Activated CD4-positive, alpha-beta T cell treated with anti-CD3 and anti-CD28 coated beads, Interleukin-2, amount 50 U/mL, for 16 hours (primary cell): ENCODE results near the gene KIDINS220.
"Not testable (repeated sequence)": the region's sequence is repeated elsewhere in the genome, so short reads cannot be mapped to it uniquely, and the experiment has no call there.

Experiments used
- DNase-seq: peaks from one replicate; pipeline ENCODE4 v3.0.0-alpha.2; 2020

Gene KIDINS220

DNA sequence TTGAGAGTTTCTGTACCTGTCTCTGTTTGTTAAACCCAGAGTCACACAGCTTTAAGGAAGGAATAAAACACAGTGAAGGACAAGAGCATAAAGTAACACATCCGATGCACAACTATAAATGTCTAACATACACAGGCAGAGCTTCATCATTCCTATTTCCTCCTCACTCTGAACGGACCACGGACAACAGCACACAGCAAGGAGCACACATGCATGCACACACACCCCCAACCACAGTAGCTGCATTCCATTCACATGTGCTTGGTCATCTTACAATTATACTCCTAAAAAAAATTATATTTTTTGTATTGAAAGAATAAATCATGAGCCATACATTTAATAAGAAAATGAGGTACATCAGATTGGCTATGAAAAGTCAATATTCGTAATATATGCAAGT, 97.3 kb downstream of the KIDINS220 start:
- no peak for DNase-seq

DNA sequence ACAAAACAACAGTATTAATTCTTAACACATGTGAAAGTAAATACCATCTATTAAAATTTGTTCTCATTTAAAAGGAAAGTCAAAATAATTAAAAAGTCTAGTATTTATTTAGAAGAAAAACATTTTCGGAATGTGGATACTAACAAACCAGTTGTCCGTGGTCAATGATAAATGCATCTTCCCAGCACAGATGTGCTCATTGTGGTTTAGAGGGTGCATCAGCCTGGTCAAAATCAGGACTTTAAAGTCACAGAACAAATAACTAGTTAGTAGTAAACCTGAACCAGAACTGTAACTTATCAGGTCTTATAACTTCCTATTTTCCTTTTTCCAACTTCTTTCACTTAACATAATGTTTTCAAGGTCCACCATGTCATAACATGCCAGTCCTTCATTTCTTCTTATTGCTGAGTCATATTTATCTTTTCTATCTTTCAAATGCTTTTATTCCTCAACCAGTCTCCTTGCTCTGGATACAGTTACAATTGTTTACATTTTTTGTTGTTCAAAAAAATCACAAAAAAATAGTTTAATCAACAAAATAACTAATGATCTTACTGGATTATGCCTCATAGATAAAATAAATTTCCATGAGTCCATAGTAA, 99.7 kb downstream of the KIDINS220 start:
- DNase-seq, result no peak

DNA sequence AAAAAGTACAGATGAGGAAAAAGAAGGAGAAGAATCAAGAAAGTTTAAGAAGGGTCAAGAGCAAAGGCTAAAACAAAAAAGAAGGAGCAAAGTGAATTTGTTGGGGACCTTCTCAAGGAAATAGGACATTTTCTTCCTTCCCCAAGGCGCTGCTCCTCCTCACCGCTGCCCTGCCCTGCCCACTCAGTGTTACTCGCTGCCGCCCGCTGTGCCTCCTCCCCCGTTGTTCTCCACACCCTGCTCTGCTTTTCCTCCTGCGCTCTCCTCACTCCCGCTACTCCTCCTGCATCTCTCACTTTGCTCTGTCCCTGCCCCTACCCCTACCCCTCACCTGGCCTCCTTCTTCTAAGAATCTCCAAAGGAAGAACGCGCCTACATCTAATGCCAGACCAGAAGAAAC, 104.8 kb downstream of the KIDINS220 start:
- no peak for DNase-seq

DNA sequence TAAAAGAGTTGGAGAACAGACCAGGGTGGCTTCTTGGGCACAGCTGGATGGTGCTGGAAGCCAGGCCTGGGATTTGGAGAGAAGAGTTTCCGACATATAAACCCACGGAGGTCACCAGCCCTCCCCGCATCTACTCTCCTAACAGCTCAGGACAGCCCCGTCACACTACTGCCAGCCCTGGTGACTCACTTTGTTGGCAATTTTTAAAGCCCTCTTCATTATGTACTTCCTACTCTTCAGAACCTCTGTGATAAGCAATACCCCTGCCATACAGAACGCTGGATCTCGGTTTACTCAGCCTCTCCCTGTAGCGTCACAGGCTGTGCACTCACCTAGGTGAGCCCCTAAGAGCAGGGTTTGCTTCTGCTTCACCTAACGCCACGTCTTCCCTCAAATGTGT, 107.5 kb downstream of the KIDINS220 start:
- no peak for DNase-seq

DNA sequence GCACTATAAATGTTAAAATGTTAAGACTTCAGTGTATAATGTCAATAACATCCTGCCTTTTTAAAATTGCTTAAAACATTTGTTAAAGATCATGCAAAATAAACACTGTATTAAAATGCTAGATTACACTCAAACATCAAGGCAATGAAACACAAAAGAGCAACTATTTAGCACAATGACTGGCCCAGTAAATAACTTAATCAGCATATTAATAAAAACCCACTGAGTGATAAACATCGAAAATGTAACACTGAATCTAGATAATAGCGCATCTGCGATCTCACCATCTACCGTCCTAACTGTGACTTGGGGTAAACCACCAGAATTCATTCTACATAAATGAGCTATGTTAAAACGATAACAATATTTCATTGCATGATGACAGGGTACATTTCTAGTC, 108.3 kb downstream of the KIDINS220 start:
- DNase-seq, result not testable (repeated sequence)

DNA sequence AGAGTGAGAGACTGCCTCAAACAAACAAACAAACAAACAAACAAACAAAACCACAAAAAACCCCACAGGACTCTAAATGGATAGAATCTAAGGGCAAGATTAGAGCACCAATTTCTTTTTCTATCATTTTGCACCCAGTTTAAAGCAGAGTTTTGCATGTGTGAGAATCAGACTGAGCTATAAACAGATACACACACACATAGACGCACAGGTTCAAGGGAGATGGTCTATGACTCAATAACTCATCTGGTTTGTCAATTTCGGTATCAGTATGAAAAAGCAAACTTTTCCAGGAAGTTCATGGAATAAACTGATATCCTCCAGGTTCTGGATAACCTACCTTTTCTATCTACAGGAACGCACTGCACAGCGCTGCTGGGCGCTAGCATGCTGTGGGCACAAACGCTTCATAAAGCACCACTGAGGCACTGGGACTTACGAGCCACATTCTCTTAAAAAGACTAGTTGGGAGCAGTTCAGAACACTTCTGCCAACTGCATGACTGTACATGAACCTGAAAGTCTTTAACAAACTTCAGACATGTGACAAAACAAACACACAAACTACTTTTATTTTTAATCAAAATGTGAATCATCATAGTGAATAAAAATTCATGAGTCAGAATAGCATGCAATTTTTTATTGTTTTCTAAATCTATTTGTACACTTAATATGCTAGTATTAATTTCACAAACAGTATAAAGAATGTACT, 109.0 kb downstream of the KIDINS220 start:
- DNase-seq, result no peak

DNA sequence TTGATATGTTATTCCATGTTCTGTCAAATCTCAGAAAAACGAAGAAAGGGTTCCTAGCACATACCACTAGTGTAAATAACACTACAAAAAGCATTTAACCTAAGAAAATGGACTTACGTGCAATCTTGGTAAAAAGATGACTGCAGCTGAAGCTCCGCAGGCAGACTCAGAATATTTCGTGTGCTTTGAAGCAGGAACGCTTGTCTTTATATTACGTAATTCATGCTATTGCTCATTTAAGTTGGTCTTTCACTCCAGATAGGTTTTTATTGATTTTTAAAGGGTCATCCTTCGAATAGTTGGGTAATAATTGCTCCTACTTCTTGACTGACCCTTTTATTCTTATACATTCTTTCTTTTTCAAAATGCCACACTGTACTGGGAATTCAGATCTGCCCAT, 111.6 kb downstream of the KIDINS220 start:
- no peak for DNase-seq

DNA sequence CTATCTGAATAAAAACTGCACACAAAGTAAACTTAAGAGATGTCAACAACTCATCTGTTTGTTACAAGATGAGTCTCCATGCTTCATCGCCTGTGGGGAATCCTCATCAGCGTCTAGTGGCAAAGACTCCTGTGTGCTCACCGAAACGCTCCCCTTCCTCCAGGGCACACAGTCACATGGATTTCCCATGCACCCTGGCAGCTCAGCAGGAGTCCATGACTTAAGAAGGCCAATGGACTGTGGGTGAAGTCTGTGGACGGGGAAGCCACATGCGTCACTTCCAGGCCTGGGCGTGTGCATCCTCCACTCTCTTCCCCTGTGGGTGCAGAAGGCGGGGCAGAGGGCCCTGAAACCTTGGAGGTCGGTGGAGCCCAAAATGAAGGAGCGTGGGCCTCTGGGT, 114.4 kb downstream of the KIDINS220 start:
- DNase-seq, result no peak

DNA sequence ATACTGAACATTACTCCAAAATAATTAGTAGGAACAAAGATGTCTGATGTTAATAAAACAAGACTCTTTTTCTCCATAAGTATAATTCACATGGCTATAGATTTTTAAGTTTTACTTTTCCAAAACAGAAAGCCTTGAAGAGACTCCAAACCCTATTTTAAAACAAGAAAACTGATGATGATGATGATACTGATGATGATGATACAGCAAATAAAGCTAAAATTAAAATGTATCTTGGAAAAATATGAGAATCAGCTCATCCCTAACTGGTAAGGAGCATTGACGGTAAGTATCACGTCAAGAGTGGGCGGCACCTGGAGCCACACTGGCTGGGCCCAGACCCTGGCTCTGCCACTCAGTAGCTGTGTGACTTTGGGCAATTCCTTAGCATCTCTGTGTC, 116.0 kb downstream of the KIDINS220 start:
- no peak for DNase-seq

DNA sequence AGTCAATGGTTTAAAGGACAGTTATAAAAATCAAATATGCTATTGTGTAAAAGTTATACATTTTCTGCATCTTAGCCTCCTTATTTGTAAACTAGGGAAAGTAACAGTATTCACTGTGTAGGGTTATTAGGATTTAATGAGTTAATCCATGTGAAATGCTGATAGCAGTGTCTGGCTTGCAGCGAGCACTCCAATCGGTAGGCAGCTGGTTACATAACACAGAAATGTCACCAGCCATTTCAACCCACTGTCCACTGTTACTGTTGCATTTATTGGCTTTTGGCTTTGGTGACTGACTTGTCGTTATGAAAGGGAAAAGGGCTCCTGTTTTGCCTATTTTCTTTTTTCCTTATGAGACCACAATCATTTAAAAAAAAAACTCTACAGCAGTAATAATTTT, 116.7 kb downstream of the KIDINS220 start:
- no peak for DNase-seq

DNA sequence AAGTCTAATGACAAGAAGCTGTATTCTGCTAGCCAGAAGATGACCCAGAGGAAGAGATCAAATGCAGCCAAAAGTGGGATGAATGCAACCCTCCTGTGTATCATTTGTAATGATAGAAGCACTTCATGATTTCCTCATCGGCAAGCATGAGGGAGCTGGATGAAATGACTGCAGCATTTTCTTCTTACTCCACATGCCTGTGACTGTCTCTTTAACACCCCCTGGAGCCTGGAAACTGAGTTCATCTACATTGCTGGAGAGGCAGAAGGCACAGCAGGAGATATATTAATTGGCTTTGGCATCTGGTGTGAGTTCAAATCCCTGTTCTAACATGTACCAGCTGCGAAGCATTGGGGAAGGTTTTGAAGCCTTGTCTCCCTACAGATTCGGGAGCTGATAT, 117.9 kb downstream of the KIDINS220 start:
- no peak for DNase-seq

DNA sequence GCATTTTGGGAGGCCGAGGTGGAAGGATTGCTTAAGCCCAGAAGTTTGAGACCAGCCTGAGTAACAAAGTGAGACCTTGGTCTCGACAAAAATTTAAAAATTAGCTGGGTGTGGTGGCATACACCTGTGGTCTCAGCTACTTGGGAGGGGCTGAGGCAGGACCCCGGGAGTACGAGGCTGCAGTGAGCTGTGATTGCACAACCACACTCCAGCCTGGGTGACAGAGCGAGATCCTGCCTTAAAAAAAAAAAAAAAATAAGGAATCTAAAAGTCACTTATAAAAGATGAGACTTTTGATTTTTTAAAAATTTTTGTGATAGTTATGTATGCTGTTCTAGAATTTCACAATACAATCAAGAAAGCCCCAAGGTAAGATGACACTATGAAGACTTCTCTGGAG, 122.4 kb downstream of the KIDINS220 start:
- no peak for DNase-seq

DNA sequence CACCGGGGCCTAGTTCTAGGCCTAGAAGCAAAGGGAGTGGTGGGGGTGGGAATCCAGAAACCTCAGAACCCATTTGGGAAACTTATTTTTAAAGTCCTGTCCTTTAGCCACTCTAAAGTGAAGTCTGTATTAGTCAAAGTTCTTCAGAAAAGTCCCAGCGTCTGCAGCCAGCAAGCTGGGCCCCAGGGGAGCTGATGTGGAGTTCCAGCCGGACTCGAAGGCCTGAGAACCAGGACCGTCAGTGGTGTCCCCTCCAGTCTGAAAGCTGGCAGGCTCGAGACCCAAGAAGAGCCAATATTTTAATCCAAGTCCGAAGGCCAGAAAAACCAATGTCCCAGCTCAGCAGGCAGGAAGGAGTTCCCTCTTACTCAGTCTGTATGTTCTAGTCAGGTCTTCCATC, 123.1 kb downstream of the KIDINS220 start:
- no peak for DNase-seq

DNA sequence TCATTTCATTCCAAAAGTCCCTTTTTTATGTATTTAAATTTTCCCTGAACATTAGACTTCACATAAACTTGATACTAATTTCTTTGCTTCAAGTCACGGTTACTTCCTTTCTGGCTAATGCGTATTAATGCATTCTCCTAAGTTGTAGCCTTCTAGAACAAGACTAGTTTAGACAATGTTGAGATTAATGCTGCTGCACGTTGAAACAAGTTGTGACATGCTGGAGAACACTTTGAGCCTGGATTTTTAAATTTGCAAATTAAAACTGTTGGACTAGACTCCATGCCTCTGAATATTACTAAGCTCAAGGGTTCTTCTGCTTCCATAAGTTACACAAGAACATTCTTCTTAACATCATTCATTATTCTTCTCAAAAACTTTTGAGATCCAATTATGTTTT, 126.5 kb downstream of the KIDINS220 start:
- no peak for DNase-seq

DNA sequence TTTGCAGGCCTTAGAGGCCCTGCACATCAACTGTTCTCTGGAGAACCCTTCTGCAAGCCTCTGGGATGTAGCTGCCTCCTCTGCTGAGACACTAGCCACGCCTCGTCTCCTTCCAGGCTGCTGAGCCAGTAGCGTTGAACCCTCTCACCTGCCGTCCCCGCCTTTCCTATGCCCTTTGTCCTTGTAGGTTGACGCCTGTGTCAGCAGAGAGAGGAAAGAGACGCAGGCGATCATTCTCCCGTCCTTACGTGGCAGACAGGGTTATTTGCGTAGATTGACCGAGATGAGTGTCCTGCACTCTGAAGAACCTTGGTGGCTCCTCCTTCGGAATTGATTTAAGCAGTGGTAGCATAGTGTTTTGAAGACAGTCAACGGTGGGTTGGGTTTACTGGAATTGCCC, 127.8 kb downstream of the KIDINS220 start:
- no peak for DNase-seq

DNA sequence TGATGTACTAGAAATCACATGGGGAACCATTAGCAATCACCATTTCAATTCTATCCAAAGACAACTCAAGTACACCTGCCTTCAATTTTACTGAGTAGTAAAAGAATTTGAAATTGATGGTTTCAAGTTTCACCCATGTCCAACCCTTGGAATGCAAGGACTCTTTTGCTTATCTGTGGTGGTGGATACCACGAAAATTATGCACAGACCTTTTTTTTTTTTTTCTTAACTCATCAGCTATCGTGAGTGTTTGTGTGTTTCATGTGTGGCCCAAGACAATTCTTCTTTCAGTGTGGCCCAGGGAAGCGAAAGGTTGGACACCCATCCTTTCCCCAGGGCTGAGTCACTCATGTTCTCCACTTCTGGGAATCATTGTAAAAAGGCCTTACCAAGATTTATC, 132.5 kb downstream of the KIDINS220 start:
- DNase-seq, result no peak

DNA sequence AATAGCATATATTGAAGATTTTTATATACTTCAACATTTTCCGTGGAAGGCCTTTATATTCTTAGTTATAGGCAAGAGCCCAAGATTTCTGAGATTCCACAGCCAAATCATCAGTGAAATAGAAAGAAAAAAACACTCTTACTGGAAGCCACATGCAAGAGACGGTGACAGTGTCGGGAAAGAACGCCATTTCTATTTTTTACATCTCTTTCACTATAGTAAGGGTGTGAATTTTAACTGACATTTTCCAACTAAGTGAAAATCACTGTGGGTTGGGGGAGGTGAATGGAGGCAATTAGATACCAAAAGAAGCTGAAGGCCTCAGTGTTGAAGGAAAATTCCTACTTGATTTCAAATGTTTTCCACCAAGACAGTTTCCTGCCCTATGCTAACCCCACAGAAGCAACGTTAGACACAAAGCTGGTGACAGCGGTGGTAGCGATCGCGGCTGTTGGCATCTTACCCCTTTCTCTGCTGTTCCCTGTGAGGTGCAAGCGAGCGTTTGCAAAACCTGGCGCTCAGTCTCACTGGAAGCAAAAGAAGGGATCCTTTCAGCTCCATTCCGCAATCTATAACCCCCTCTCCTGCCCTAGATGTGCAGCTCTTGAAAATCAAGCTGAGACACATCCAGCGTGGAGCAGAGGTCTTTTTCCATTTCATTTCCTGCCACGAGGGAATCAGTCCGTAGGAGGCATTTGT, 135.6 kb downstream of the KIDINS220 start:
- no peak for DNase-seq

DNA sequence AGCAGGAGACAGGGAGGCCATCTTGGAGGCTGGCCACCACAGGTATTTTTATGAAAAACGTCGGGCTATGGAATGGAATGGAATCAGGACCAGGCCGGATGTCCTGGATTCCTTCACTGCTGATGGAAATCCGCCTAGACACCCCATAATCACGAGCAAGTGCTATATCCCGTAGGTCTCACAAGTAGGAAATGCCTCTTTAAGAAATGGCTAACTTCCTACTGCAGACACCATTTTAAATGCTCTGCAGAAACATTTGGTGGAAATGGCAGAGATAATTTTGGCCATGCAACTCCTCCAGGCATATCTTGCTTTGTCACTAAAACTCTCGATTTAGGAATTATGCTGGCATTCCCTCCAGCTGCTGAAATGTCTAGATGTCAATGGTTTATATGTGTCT, 137.6 kb downstream of the KIDINS220 start:
- no peak for DNase-seq

DNA sequence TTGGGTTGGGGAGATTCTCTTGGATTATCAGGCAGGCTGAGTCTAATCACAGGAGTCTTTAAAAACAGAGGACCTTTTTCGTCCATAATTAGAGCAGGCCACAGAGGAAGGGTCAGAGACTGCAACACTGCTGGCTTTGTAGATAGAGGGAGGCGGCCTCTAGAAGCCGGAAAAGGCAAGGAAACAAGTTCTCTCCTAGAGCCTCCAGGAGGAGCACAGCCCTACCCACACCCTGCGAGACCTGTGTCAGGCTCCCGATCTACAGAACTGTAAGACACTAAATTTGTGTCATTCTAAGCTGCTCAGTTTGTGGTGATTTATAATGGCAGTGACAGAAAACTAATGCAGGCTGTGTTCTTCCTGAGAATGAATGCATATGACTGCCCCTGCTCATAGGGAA, 140.2 kb downstream of the KIDINS220 start:
- no peak for DNase-seq

DNA sequence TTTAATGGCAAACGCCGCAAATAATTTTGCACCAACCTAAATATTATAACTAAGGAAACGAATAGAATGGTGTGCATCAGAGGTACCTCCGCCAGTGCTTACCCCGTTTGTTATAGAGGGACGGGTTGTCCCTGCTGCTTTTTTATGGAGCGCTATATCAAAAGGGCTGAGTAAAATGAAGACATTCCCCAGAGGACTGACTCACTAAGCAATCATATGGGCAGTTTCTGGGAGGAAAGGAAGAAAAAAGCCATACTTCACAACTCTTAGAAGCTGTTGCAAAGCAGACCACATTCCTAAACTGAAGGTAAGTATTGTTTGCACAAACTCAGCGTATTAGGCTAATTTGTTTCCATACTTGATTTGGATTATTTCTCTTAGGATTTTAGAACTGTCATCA, 142.7 kb downstream of the KIDINS220 start:
- no peak for DNase-seq

DNA sequence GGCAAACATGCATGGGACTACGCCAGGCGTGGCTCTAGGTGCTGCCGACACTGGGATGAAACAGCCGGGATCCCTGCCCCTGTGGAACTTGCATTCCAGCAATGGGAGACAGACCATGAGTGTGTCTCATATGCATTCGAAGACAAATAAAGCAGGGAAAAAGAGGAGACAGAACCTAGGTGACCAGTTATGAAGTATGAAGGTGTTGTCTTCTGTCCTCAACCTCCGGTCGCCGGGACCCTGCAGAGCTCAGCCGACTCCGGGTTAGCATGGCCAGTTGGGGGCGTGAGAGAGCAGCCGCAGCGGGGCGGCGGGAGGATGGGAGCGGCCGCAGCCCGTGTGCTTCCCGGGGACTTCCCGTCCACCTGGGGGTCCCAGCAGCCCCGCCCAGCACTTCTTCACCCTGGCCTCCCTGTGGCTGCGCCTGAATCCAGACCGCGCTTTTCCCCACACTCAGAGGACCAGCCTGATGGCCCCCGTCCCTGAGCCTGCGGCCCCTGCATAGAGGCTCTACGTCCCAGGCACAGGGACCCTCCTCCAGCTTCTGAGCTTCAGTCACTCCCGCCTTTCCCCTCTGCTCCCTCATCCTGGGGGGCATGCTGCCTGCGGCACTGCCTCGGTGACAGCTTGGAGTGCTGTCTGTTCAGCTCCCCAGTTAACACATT, 144.1 kb downstream of the KIDINS220 start:
- peak; percentile 49 for DNase-seq

DNA sequence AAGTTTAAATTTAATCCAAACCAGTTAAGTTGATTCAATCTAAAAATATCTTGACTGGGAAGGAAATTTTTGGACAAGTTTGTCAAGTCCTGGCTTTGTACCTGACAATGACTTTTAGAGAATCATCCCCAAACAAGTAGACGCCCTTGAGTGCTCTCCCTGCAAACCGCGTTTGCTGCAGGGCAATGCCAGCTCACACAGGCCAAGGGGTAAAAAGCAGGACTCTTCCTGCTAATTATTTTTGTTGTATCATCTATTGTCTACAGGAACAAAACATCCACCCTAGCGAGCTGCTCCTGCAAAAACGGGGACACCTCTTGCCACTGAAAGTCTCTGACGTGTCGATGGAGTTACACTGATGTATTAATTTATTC, 144.6 kb downstream of the KIDINS220 start:
- no peak for DNase-seq

DNA sequence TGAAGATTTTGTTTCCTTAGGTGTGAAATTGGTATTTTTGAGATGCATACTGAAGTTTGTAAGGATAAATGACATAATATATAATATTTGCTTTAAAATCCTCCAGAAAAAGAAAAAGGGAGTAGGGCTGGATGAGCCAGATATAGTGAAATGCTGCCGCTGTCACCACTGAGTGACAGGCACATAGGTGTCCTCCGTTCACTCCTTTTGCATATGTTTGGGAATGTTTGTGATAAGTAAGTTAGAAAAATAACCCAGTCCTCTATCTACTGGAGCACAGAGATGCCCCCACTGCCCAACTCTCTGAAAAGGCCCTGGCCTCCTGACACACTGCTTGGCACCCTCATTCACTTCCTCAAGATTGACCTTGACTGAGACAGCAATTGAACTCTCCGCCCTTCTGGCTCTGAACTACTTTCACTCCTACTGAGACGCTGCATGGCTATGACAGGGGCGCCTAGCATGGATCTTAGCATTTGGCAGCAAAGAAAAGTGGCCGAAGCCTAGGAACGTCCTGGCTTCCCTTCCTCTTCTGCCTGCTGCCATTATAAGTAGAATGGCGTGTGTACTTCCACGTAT, 145.5 kb downstream of the KIDINS220 start:
- DNase-seq, result no peak
